ENCODE data around the gene SLC35C1.

DNA sequence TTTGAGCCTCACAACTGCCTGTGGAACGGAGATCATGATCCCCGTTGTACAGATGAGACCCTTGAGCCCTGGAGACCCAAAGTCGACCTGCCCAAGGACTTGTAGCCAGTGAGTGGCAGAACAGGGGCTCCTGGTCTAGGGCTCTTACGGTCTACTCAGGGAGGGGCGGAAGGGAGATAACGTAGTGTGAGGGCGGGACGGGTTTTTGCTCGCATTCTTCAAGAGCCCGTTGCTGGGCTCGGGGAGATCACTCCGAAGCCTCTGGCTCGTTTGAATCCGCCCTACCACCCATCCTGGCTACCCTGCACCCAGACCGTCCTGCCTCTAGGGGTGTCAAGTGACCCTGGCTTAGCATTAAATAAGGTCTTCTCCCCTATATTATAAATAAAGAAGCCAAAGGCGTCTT, 43.0 kb downstream of the SLC35C1 start:
- TF ChIP-seq, protein P1, sequence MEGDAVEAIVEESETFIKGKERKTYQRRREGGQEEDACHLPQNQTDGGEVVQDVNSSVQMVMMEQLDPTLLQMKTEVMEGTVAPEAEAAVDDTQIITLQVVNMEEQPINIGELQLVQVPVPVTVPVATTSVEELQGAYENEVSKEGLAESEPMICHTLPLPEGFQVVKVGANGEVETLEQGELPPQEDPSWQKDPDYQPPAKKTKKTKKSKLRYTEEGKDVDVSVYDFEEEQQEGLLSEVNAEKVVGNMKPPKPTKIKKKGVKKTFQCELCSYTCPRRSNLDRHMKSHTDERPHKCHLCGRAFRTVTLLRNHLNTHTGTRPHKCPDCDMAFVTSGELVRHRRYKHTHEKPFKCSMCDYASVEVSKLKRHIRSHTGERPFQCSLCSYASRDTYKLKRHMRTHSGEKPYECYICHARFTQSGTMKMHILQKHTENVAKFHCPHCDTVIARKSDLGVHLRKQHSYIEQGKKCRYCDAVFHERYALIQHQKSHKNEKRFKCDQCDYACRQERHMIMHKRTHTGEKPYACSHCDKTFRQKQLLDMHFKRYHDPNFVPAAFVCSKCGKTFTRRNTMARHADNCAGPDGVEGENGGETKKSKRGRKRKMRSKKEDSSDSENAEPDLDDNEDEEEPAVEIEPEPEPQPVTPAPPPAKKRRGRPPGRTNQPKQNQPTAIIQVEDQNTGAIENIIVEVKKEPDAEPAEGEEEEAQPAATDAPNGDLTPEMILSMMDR (conservative IDR thresholded peaks at IDR 0.05; ENCODE audit: low read length) = peak; percentile 27
- no peak for TF ChIP-seq EZH2phosphoT487 (IDR thresholded peaks at IDR 0.05; ENCODE audit: borderline replicate concordance)

All from Loucy (cell line).